ENCODE results near the gene NRDC.

- no peak for TF ChIP-seq CTCF (IDR thresholded peaks at IDR 0.05; ENCODE audit: insufficient read depth, low read length, poor library complexity, severe bottlenecking)
- no peak for TF ChIP-seq EZH2phosphoT487 (conservative IDR thresholded peaks at IDR 0.05; ENCODE audit: low read length)
Measured at GRCh38 chr1:51788938-51789337, 89.6 kb downstream of the NRDC start.

All from SU-DHL-6 (cell line).